GM19328 (cell line): ENCODE measurements around the gene TCEAL8.
A peak's percentile ranks its signal among the peaks of the same experiment; 100 is the strongest.
"Not testable (repeated sequence)": the region's sequence is repeated elsewhere in the genome, so short reads cannot be mapped to it uniquely, and the experiment has no call there.

Experiments used
- ATAC-seq: cut with Tn5 transposase; IDR thresholded peaks from one replicate; pipeline ENCODE4 v1.9.1; 2021; ENCODE audit warnings: mild to moderate bottlenecking, moderate library complexity; ENCODE audit not compliant: unreplicated experiment

TCEAL8 gene, protein sequence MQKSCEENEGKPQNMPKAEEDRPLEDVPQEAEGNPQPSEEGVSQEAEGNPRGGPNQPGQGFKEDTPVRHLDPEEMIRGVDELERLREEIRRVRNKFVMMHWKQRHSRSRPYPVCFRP

DNA sequence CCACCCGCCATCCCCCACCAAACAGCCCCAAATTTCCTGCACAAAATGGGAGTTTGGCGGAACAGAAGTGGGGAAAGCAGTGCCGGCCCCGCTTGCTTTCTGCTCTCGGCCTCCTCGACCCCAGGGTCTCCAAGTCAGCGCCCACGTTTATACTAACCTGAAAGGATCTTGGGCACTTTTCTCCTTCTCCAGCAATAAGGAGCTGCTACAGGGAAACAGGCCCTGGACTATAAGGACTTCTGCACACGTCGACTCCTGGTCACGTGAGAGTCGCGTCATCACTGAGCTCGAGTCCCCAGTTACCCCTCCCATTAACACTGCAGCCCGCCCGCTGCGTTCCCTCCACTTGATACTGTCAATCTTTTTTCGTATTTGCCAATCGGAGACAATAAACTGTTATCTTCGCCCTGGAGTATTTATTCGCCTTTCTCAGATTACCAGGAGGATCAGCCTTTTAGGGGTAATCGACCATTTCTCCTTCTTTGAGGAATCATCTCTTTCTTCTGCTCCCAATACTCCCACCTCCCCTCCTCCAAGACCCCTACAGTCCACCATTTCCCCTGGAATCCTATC is at the start of gene TCEAL8:
TCEAL8 (minus strand) TSS at position 235 of the 573 bp plus-strand sequence. CDS start 1,176 bp downstream, outside the sequence.
- peak; percentile 92 for ATAC-seq

DNA sequence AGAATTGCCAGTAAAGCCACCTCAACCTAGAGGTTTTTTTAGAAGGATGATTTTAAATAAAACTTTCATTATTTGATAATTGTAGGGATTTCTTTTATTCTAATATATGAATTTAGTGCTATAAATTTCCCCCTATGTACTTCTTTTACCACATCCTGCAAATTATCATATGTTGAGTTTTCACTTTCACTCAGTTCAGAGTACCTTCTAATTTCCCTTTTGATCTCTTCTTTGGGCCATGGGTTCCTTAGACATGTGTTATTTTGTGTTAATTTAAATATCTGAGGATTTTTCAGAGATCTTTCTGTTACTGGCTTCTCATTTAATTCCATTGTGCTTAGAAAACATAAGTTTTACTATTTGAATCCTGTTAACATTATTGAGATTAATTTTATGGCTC is 49.8 kb upstream of the TCEAL8 start:
- ATAC-seq, result no peak

DNA sequence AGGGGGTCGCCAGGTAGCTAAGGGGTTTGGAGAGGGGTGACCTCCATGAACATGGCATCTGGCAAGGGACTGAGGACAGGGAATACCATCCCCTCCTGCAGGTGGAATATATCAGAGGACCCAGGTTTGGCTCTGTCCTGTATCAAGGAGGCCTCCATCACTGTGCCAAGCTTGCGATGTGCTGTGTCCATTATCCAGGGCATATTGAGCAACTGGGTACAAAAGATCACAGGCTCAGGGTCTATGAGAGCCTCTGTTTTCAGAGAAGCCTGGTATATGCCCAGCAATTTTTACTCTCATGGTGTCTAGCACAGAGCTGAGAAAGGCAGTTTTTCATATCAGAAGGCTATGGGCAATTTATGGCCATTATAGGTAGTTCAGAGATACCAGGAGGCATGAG is 38.2 kb upstream of the TCEAL8 start:
- ATAC-seq, result no peak

DNA sequence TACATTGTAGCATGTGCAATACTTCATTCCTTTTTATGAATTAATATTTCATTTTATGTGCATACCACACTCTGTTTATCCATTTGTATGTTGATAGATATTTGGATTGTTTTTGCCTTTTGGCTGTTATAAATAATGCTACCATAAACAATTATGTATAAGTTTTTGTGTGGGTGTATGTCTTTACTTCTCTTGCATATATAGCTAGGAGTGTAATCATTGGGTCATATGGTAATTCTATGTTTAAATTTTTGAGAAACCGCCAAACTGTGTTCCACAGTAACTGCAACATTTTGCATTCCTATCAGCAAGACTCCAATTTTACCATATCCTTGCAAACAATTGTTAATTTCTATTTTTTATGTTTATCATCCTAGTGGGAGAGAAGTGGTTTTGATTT is 24.7 kb upstream of the TCEAL8 start:
- no peak for ATAC-seq

DNA sequence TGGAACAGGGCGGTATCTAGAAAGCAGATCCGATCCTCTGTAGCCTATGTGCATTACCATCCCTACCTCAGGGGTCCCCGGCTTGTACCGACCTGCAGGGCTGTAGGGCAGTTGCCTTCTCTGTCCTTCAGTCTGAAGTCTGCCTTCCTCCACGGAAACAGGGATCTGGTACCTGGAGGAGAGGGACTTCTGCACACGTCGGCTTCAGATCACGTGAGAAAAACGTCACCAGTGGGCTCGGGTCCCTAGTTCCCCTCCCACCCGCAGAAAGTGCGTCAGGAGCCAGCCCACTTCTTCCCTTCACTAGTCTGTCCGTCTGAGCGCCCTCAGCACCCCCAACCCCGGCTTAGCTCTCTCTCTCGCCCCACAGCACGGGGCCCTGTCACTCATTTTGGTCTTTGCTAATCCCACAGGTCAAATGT is 21.6 kb upstream of the TCEAL8 start, which contains the start of gene TCEAL5:
TCEAL5 (minus strand) TSS at position 170 of the 422 bp plus-strand sequence. CDS start 2,187 bp downstream, outside the sequence.
- no peak for ATAC-seq

DNA sequence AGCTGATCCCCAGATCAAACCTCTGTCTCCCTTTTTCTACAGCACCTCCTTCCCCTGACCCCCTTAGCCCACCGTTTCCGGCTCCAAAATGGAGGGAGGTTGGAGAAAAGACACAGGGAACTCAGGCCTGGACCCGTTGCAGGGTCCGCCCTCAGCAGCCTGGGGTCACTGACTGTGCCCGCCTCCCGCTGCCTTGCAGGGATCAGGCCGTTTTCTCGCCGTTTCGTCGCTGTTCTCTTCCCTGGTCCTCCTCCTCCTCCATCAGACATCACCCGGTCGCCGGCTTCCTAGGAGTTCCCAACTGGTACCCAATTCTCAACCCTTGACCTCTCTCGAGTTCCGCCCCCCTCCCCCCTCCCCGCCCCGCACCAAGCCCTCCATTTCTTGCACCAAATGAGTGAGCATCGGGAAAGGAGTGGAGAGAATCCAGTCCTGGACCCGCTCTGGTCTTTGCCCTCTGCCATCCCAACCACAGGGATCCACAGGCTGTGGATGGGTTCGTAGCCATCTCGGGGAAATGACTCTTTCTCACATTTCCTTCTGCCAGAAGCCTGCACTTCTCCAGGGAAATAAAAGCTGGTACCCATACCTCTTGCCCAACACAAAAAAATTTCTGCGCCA is 21.1 kb upstream of the TCEAL8 start:
- ATAC-seq, result no peak

DNA sequence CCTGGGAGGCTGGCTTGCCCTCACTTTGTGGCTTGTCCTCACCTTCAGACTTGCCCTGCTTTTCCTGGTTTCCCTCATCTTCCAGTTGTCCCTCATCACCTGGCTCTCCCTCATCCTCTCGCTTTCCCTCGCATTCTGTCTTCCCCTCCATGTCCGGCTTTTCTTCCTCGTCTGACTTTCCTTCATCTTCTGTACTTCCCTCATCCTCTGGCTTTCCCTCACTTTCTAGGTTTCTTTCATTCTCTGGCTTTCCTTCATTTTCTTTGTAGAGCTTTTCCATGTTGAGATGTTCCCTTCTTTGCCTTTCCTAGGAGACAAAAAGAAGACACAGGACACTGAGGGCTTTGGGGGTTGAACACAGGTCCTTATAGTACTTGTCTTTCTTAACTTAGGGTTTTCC is 19.3 kb upstream of the TCEAL8 start:
- no peak for ATAC-seq

DNA sequence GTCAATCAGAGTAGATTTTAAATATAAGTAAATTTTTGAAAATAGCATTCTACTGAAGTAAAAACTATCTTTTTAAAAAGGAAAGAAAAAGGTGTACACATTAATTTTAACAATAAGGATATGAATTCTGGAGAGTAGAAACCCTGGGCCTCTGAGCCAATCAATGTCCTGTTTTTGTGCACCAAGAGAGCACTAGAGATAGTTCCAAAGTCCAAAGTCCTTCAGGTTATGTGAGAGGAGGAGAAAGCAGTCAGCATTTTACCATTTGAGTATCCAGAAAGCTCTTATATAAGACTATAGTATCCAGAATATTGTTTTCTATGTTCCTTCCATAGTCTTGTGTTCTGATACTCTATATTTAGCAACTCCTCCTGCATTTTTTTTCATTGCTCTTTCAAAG is 3.3 kb upstream of the TCEAL8 start:
- ATAC-seq, result no peak

DNA sequence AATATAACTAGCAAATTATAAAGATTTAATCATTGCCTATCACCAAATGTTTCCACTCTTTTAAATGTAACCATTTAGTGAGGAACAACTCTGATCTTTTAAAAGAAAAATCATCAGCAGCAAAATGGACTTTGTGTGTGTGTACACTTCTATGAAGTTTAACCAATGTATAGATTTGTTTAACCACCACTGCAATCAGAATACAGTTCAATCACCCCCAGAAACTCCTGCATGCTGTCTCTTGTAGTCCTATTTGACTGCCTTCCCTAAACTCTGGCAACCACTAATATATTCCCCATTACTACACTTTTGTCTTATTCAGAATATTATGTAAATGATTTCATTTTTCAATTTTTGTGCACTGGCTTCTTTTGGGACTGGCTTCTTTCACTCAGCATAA is 1.7 kb upstream of the TCEAL8 start:
- no peak for ATAC-seq

DNA sequence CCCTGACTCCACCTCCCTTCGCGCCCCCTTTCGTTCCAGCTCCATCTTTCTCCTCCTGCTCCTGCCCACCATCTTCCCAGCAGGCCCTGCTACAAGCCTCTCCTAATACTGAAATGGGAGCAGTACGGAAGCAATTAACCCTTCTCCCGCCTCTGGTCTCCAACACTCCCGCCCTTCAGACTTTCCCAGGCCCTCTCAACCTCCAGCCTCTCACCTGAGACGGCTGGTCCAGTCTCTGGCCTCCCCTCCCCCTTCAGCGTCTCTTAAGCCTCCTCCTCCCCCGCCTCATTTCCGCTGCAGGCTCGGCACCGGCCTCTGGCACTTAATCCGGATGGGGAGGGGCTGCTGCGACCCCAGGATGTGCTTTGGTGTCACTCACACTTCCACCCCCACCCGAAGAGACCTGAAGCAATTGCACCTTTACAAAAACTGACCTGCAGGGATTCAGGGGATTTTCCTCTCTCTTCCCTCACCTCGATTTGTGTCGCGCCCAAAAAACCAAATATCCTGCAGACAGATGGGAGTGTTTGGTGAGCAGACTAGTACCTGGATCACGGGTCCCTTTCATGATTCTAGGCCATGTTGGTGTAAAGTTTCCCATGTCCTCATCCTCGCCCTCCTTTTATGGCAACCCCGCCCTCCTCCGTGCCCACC is 657 bp downstream of the TCEAL8 start:
- peak; percentile 38 for ATAC-seq

DNA sequence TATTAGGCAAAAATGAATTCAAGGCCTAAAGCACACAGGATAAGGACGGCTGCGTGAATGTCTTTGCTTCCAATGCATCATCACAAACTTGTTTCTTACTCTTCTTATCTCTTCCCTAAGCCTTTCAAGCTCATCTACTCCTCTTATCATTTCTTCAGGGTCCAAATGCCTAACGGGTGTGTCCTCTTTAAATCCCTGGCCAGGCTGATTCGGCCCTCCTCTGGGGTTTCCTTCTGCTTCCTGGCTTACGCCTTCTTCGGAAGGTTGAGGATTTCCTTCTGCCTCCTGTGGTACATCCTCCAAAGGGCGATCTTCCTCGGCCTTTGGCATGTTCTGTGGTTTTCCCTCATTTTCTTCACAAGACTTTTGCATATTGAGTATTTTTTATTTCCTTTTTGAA is 1.3 kb downstream of the TCEAL8 start:
- no peak for ATAC-seq

DNA sequence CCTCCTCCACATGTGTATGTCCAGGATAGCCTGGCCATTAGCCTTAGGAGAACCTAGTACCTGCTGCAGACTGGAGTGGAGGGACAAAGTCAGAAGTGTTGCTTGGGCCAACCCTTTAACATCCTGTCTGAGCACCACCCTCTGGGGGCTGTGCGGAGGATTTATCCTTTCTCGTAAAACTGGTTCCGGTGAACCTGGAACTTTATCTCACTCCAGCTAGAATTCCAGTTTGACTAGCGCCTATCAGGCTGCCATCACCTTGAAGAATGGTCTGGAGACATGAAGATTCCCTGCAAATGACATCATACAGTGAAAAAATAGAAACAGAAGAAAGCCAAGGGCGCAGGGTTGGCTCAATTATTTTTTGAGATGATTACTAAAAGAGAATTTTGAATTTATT is 4.0 kb downstream of the TCEAL8 start:
- ATAC-seq, result no peak

DNA sequence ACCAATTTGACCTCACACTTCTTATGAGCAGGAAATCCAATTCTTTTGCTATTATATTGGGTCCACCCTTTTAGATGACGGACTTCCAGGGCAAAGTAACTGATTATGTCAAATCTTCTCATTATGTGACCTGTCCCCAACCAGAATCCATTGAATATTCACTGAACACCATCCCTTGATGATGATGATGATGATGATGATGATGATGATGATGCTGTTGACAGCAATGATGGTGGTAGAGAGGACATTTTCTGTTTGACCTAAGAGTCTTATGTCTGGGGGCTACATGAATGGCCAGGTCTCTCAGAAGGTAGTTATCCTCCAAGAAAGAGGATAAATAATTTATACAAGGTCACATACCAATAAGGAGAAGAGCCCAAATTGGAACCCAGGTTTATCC is 5.2 kb downstream of the TCEAL8 start:
- no peak for ATAC-seq

DNA sequence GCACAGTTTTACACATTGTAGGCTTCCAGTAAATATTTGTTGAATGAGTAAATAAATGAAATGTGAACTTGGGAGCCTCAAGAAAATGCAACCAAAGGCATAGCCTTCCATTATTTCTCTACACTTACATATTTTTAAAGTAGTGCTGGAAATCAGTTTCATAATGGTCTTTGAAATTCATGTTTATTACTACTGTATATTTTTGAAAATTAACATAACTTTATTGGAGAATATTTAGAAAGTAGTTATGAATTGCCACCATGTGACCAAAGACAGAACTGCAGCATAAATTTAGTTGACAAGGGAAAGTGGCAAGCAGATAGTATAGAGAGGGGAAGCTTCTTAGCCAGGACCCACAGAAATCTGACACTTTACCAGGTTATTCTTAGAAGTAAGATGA is 6.4 kb downstream of the TCEAL8 start:
- no peak for ATAC-seq

DNA sequence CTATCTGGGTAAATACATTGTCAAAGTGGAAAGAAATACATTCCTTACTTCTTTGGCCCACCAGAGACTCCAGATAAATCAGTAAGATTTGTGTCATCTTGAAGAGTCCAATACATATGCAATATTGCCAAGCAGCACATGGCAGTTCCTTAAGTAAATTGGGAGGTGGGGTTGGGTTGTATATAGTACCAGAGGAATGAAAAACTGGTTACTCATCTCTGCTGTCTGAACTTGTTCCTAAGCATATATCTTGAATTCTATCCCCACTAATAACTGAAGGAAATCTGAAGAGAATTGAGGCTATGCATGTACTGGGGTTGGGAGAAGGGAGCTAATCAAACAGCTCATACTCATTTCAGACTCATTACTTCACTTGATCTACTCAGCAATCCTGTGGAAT is 14.8 kb downstream of the TCEAL8 start:
- no peak for ATAC-seq

DNA sequence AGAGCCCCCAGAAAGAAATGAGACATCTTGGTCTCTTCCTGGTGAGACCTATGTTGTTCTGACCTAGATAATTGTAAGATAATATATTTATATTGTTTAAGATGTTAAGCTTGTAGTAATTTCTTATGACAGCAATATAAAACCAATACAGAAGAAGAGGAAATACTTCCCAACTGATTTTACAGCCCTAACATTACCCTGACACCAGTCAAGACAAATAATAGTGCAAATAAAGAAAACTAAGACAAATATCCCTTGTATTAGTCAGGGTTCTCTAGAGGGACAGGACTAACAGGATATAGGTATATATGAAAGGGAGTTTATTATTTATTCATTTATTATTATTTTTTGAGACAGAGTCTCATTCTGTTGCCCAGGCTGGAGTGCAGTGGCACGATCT is 18.7 kb downstream of the TCEAL8 start:
- ATAC-seq, result no peak

DNA sequence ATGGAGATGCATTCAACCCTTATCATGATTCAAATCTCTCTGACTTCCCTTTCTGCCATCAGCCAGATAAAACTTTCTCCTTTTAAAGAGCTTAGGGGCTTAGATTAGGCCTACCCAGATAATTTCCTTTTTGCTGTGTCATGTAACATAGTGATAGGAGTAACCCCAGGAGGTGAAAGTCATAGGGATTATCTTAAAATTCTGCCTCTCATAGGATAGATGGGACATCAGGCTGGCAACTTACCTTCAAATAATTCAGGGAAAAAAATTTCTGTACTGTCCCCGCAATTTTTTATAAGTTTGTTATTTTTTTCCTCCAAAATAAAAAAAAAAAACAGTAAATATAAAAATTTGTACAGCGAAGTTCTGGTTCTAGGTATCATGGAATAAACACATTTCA is 19.3 kb downstream of the TCEAL8 start:
- ATAC-seq, result not testable (repeated sequence)

DNA sequence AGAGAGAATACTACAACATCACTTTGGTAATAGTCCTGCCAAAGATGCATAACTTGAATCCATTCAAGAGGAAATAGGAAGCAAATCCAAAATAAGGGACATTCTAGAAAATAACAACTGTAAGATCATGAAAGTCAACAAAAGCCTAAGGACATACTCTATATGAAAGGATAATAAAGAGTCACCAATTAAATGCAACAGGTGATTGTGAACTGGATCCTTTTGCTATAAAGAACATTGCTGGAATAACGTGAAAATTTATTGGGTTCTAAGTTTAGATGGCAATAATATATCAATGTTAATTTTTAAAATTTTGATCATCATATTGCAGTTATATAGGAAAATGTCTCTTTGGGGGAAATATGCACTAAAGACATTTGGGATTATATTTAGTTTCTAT is 20.1 kb downstream of the TCEAL8 start:
- no peak for ATAC-seq

DNA sequence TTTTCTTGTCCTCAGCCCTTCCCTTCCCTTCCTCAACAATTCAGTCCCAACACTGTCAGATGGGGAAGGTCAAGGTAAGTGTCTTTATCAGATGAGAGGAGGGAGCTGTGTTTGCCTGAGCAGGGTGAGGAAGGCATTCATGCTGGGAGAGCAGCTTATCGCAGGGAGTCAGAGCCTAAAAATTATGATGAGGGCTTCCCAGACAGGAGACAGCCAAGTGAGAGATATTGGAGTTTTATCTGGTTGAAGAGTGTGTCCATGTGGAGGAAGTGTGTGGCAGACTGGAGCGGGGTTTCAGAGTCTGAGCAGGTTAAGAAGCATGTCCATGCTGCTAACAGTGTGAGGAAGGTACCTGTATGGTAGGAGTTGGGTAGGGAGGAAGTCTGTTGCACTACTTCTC is 21.7 kb downstream of the TCEAL8 start:
- ATAC-seq, result no peak

DNA sequence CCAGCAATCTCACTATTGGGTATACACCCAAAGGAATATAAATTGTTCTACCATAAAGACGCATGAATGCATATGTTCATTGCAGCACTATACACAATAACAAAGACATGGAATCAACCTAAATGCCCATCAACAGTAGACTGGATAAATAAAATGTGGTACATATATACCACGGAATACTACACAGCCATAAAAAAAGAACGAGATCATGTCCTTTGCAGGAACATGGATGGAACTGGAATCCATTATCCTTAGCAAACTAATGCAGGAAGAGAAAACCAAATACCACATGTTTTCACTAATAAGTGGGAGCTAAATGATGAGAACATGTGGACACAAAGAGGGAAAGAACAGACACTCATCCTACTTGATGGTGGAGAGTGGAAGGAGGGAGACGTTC is 29.0 kb downstream of the TCEAL8 start:
- not testable (repeated sequence) for ATAC-seq

DNA sequence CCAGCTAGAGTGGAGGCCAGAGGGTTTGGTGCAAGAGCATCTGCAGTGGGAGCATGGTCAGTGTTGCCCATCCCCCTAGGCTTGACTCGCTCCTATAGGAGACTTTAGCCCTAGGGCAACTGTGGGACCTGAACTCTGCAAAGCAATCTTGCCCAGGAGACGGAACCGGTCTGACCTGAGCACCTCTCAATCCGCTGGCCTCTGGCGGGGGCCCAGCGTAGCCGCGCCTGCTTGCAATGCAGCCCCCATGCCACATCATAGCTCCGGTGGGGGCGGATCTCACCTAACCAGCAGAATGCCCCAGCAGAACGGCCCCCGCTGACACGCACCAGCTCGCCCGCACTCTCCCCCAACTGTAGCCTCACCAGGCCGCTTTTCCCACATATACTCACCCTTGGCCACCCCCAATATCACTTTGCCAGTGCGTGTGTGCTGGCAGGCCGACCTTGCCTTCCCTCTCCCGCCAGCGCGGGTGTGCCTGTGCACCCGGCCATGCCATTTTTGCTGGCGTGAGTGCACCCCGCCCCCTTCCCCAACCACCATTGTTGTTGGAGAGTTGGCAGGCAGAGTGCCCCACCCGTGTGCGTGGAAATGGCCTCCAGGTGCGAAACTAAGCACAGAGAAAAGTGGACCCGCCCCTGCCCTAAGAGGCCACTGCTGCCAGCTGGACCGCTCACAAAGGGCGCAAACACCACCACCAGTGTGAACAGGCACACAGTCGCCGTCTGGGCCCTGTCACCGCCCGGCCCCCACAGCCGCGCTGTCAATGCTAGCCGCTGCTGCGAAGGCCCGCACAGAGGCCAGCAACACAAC is 34.2 kb downstream of the TCEAL8 start:
- ATAC-seq, result no peak
